Kidney (tissue), 14 donors: Measurements from ENCODE around the gene ACER3. TPM values are rescaled to one million over a fixed set of nuclear protein-coding genes. Genes with fewer than 3 reads are reported as not detected.
A peak's percentile ranks its signal among the peaks of the same experiment; 100 is the strongest.

Source experiments
- DNase-seq, 5 donors: peaks; one replicate each; pipeline ENCODE4 v3.0.0-alpha.2; 2013 to 2020
- FAIRE-seq: peaks from 2 replicates; lab custom pipeline; 2012; peaks lifted over from hg19 to GRCh38; lab: Jason Lieb, UNC
- H3K27ac ChIP-seq, 2 donors: one replicate each; pipeline ENCODE4 v1.7.0; 2013; ENCODE audit warnings: low read depth in 2 of 2, low read length in 2 of 2, inconsistent platforms in 1 of 2
- H3K27me3 ChIP-seq: one replicate; pipeline ENCODE4 v1.7.1; 2013; ENCODE audit warnings: low read length, inconsistent platforms; ENCODE audit not compliant: control insufficient read depth, insufficient read depth
- H3K36me3 ChIP-seq, 3 donors: one replicate each; pipeline versions ENCODE4 v1.7.0 to v1.7.1; 2013; ENCODE audit warnings: low read length in 3 of 3, control low read depth in 1 of 3, inconsistent platforms in 1 of 3; ENCODE audit not compliant: insufficient read depth in 3 of 3, control insufficient read depth in 2 of 3
- H3K4me1 ChIP-seq, 3 donors: one replicate each; pipeline versions ENCODE4 v1.7.0 to v1.7.1; 2013; ENCODE audit warnings: low read length in 3 of 3, inconsistent platforms in 1 of 3, low read depth in 1 of 3; ENCODE audit not compliant: control insufficient read depth in 2 of 3, insufficient read depth in 2 of 3
- H3K4me3 ChIP-seq, 3 donors: one replicate each; pipeline versions ENCODE4 v1.7.0 to v1.8.1; 2013; ENCODE audit warnings: low read length in 3 of 3, control low read depth in 1 of 3, inconsistent platforms in 1 of 3
- H3K9ac ChIP-seq, 3 donors: one replicate each; pipeline versions ENCODE4 v1.7.0 to v1.7.1; 2013; ENCODE audit warnings: low read length in 3 of 3, control low read depth in 1 of 3, inconsistent platforms in 1 of 3
- H3K9me3 ChIP-seq, 3 donors: one replicate each; pipeline versions ENCODE4 v1.7.0 to v1.7.1; 2013; ENCODE audit warnings: low read length in 3 of 3, control low read depth in 1 of 3, inconsistent platforms in 1 of 3; ENCODE audit not compliant: control insufficient read depth in 2 of 3, insufficient read depth in 1 of 3
- intact Hi-C: fragments of 100-400 bp; cut with DNase I; formaldehyde crosslinking; loops from one replicate; pipeline ENCODE4 v1.11.1; 2022
- polyA plus RNA-seq: library from polyadenylated mRNA; stranded (reverse); fragments of 350-450 nt; fragmentation: Illumina TruSeq; extraction: RNeasy Lipid Tissue Mini Kit (QIAGEN cat#74804); gene quantifications from one replicate; pipeline ENCODE4 v1.2.3, GENCODE V29; 2014; ENCODE audit warnings: low read depth, low replicate concordance; ENCODE audit not compliant: insufficient read depth
- total RNA-seq: library from RNA; stranded (reverse); fragmentation: NEBNext Ultra II Directional; extraction: Animal tissue kit (Norgen Biotek cat#: 25700); gene quantifications from one replicate; pipeline ENCODE4 v1.2.1, GENCODE V29; 2021
- TF ChIP-seq, protein P1 (sequence below): IDR thresholded peaks from 3 replicates; pipeline ENCODE4 v1.5.1; 2012; ENCODE audit warnings: mild to moderate bottlenecking, moderate library complexity, borderline replicate concordance; ENCODE audit not compliant: insufficient read depth; ENCODE audit errors: extremely low read depth
- donor health status: control.
- donor health status: control.
- donor health status: control.
- donor health status: control.
- donor health status: control.
- donor health status: DM: yes; HTN: yes; CAD: no.
- donor health status: Normal renal cell carcinoma (clear cell type).

ACER3 gene
- total and polyA plus RNA-seq, 2 donors from 2014 or later = 5.9 to 35.3 TPM

DNA sequence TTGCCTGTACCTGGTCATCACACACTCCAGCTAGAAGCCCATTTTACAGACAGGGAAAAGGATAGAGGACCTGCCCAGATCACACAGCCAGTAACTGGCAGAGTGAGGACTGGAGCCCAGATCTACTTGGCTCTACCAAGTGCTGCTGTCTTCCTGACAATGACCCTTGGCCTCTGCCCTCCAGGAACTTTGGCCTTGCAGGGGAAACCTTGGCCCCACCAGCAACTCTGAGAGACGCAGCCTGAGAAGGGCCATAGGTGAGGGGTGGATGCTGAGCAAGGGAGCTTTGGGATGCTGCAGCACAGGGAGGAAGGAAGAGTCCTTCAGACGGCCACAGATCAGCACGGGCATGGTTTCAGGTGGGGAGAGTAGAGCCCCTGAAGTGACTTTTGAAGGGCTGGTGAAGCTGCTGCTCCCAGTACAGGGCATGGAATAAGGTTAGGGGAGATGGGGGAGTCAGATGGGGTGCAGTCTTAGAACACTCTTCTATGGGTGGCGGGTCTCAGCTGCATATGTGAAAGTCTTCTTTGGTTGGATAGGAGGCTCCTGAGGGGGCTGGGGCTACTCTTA is 204.0 kb downstream of the ACER3 start:
- Histone ChIP-seq H3K4me3 (no peak overlapping the region), H3K9me3 (no peaks in the 10 kb centered on the region), H3K27ac (no peak overlapping the region), H3K36me3 (no peaks in the 10 kb centered on the region), H3K4me1 (peaks cover 0 to 23% (median 12%) of the 10 kb centered on the region in 3 donors), H3K27me3 (no peaks in the 10 kb centered on the region), H3K9ac (no peak overlapping the region)
- intact Hi-C loops = no loop called here
- TF ChIP-seq, protein P1, sequence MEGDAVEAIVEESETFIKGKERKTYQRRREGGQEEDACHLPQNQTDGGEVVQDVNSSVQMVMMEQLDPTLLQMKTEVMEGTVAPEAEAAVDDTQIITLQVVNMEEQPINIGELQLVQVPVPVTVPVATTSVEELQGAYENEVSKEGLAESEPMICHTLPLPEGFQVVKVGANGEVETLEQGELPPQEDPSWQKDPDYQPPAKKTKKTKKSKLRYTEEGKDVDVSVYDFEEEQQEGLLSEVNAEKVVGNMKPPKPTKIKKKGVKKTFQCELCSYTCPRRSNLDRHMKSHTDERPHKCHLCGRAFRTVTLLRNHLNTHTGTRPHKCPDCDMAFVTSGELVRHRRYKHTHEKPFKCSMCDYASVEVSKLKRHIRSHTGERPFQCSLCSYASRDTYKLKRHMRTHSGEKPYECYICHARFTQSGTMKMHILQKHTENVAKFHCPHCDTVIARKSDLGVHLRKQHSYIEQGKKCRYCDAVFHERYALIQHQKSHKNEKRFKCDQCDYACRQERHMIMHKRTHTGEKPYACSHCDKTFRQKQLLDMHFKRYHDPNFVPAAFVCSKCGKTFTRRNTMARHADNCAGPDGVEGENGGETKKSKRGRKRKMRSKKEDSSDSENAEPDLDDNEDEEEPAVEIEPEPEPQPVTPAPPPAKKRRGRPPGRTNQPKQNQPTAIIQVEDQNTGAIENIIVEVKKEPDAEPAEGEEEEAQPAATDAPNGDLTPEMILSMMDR = no peak
- FAIRE-seq = no peak
- peak in 3 of 5 donors; percentile 5 to 40 (median 30) for DNase-seq

DNA sequence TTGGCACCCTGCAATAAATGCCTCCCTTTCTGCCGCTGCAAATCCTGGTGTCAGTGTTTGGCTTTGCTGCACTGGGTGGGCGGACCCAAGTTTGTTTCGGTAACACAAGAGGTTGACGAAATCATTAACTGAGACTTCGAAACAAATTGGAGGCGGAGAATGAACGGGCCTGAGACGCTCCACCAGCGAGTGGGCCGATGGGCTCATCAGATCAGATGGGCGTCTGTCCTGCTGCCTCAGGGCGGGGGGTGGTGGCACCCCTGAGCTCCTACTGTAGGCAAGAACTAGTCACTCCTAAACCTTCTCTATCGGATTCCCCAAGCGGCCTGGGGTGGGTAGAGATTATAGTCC is 205.1 kb downstream of the ACER3 start:
- peaks cover 0 to 23% (median 12%) of the 10 kb centered on the region in 3 donors for H3K4me1 ChIP-seq
- no peaks in the 10 kb centered on the region for H3K27me3 ChIP-seq
- peak overlapping the region in 2 of 3 donors; percentile 71 to 88 for H3K9ac ChIP-seq
- no peaks in the 10 kb centered on the region for H3K36me3 ChIP-seq
- intact Hi-C loops = no loop called here
- TF ChIP-seq, protein P1 = no peak
- peak overlapping the region; percentile 48 to 78 (median 61) for H3K4me3 ChIP-seq
- DNase-seq (peak in 4 of 5 donors; percentile 58 to 80 (median 70)), FAIRE-seq (no peak)
- peak overlapping the region; percentile 88 to 91 for H3K27ac ChIP-seq
- H3K9me3 ChIP-seq = no peaks in the 10 kb centered on the region

DNA sequence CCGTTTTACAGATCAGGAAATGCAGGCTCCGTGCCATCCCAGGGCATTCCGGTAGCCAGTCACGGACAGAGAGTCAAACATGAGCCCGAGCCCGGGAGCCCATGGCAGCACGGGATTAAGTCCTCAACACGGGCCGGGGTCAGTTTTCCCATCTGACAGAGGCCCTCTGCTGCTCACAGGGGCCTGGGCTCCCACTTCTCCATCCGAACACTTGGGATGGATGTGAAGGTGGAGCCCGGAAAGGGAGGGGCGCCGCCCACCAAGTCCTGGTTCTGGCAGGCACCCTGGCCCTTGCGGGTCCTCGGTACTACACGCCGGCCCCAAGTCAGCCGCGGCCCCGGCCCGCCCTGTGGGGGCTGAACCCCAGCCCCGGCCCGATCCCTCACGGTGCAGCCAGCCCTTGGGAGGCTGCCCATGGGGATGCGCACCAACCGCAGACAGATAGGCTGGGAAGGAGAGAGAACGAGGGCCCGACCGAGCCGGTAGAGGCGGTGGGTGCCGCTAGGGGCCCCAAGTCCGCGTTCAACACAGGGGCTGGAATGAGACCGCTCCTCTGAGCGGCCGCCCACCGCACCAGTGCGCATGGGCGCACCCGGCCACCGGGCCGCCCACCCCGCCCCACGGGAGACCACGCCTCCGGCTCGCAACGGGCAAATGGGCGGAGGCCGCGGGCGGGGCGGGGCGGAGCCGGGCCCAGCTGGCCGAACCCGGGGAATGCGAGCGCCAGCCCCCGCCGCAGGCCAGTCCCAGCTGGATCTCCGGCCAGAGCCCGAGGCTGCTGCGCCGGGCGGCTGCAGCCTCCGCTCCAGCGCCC is 205.7 kb downstream of the ACER3 start, which contains the start of gene CAPN5:
TSS of gene CAPN5 (plus strand) at position 743 of the 814 bp plus-strand sequence. CDS start 17,916 bp downstream, outside the sequence.
- peak within 1 kb of the TSS in 2 of 3 donors; percentile 71 to 88 for H3K9ac ChIP-seq
- no peaks in the 10 kb centered on the region for H3K27me3 ChIP-seq
- TF ChIP-seq, protein P1 = peak; percentile 25
- no peaks in the 10 kb centered on the region for H3K9me3 ChIP-seq
- H3K27ac ChIP-seq = peak within 1 kb of the TSS; percentile 88 to 91
- intact Hi-C loops = no loop called here
- no peak for FAIRE-seq
- peaks cover 0 to 23% (median 12%) of the 10 kb centered on the region in 3 donors for H3K4me1 ChIP-seq
- peak within 1 kb of the TSS; percentile 71 to 79 (median 71) for H3K4me3 ChIP-seq
- H3K36me3 ChIP-seq = no peaks in the 10 kb centered on the region
- DNase-seq = peak; percentile 96 to 98 (median 97)
